Omental fat pad (tissue), 4 donors: ENCODE data around the gene NBAS. TPM values are rescaled to one million over a fixed set of nuclear protein-coding genes. Genes with fewer than 3 reads are reported as not detected.

Experiments
- ATAC-seq: fragments of 150-250 bp; one replicate; pipeline ENCODE4 v1.9.1; 2016; ENCODE audit warnings: mild to moderate bottlenecking, moderate library complexity; ENCODE audit not compliant: low FRiP score
- DNase-seq: peaks from one replicate; pipeline ENCODE4 v3.0.0-alpha.2; 2019; ENCODE audit warnings: low spot score
- CTCF ChIP-seq, 3 donors: fragments of 450-650 bp; IDR thresholded peaks; one replicate each; pipeline ENCODE4 v1.5.1; 2016 to 2017; ENCODE audit warnings: antibody characterized with exemption in 3 of 3, mild to moderate bottlenecking in 3 of 3, moderate library complexity in 2 of 3
- total RNA-seq, 4 donors: library from RNA; depleted of rRNA; stranded (reverse); fragments of >200 nt; gene quantifications; one replicate each; pipeline ENCODE4 v1.1.0, GENCODE V29; 2016

Gene NBAS
- total RNA-seq, 4 donors from 2014 or later, result 29.4 to 57.7 (median 38.2) TPM

DNA sequence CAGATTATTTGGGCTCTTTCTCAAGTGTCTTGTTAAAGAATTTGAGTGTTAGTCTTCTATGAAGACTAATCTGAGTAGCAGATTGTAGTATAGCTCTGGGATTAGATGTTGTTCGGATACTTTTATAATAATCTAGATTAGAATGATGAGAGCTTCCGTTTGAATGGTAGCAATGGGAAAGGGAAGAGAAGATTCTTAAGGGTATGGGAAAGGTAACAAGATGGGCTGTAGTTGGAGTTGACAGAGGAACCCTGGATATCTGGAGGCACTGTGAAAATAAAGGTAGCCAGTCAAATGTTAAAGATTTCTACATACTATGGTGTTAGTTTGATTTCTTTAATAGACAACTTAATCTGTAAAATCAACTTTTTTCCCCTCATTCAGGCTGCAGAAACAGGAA, 35.2 kb upstream of the NBAS start:
- DNase-seq (no peak), ATAC-seq (no peak)
- TF ChIP-seq CTCF (IDR thresholded peaks at IDR 0.05), result no peak

DNA sequence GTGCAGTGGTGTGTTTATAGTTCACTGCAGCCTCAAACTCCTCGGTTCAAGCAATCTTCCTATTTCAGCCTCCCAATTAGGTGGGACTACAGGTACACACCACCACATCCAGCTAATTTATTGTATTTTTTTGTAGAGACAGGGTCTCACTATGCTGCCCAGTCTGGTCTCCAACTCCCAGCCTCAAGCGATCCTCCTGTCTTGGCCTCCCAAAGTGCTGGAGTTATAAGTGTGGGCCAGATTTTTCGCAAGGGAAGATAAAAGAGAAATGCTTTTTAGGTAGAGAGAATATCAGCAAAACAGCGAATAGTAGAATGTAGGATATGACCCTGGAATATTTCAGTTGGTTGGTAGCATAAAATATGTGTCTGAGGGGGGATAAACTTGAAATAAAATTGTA, 34.8 kb upstream of the NBAS start:
- no peak for TF ChIP-seq CTCF (IDR thresholded peaks at IDR 0.05)
- ATAC-seq (no peak), DNase-seq (no peak)

- no peak for ATAC-seq
- no peak for TF ChIP-seq CTCF (IDR thresholded peaks at IDR 0.05)
Measured at GRCh38 chr2:15595342-15595905, 34.3 kb upstream of the NBAS start.

DNA sequence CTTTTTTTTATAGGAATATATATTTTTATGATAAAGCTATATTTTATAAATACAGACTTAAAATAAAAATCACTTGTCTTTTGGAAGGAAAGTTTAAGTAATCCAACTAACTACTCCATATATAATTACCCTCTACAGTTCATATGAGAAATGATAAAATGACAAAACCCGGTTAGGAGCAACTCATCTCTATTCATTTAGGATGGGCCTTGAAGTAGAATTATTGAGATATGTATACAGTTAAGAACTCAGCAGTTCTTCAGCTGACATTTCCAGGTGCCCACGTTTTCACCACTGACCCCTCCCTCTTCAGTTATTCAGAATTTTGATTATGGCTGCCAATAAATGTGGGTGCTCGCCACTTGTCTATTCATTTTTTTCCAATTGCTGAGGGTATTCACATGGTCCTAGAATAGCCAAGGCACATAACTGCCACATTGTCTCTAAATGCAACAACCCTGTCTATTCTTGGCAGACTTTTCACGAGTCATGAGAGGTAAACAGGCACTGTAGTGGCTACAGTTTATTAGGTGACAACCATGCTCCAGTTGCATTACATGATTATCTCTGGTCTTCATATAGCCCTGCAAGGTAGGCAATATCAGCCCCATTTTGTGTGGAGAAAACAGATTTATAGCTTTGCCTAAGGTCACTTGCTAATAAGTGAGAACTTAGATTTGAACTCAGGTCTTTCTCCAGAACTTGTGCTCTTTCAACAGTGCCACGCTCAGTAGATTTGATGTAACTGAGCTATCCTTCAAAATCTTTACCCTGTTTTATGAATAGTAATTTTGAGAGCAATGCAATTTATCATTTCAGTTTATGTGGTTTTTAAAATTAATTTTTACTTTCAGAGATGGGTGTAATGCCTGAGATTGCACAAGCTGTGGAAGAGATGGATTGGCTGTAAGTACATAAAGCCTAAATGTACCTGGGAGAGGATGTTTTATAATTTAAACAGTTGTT, 33.4 kb upstream of the NBAS start:
- TF ChIP-seq CTCF (IDR thresholded peaks at IDR 0.05), result no peak
- ATAC-seq, result no peak
- no peak for DNase-seq

More at GRCh38 chr2:15595342-15595905, 34.3 kb upstream of the NBAS start:
- DNase-seq, result no peak

DNA sequence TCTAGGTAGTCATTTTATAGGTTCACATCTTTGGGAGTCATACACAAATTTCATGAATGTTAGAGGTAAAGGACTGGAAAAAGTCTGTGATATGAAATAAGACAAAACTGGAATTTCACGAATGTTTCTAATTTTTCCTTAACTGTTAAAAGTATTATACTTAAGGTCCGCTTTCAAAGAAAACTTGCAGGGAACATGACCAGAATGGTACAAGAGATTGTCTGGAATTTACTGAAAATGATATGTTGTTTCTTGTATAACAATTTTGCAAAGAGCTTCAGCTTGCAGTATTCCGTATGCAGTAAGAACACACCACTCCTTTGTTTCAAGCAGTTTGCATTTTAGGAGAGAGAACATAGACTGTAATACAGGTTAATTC, 32.2 kb upstream of the NBAS start:
- ATAC-seq (no peak), DNase-seq (no peak)

GRCh38 chr2:15591692-15592463, 30.7 kb upstream of the NBAS start, which contains the start of gene DDX1:
Gene DDX1 (plus strand): TSS chr2:15591868. CDS start chr2:15591934, 66 bp downstream.
- ATAC-seq (peak; percentile 98), DNase-seq (peak; percentile 45)
- no peak for TF ChIP-seq CTCF (IDR thresholded peaks at IDR 0.05)

More for the DNA sequence above, 32.2 kb upstream of the NBAS start:
- no peak for TF ChIP-seq CTCF (IDR thresholded peaks at IDR 0.05)
